Naive B cell (primary cell): Measurements from ENCODE around the gene IGFN1. TPM values are rescaled to one million over a fixed set of nuclear protein-coding genes. Genes with fewer than 3 reads are reported as not detected.

Source experiments
- ATAC-seq, 2 donors: fragments of 150-1000 bp; cut with Tn5 transposase; 2 replicates each; pipeline ENCODE4 v1.10.0; 2021; ENCODE audit warnings: low read depth in 2 of 2, mild to moderate bottlenecking in 2 of 2, moderate library complexity in 2 of 2
- DNase-seq: peaks from one replicate; pipeline ENCODE4 v3.0.0; 2022
- H3K27ac Mint-ChIP-seq, 6 donors: one replicate each; pipeline ENCODE4 v1.8.0; 2020 to 2022; ENCODE audit warnings: mild to moderate bottlenecking in 6 of 6, mixed read lengths in 6 of 6, moderate library complexity in 5 of 6, inconsistent platforms in 2 of 6
- H3K27me3 Mint-ChIP-seq, 3 donors: one replicate each; pipeline ENCODE4 v1.8.0; 2021 to 2022; ENCODE audit warnings: mixed read lengths in 3 of 3, mild to moderate bottlenecking in 1 of 3
- H3K36me3 Mint-ChIP-seq, 2 donors: one replicate each; pipeline ENCODE4 v1.8.0; 2020 to 2022; ENCODE audit warnings: mixed read lengths in 2 of 2, inconsistent platforms in 1 of 2, mild to moderate bottlenecking in 1 of 2
- H3K4me1 Mint-ChIP-seq, 3 donors: one replicate each; pipeline ENCODE4 v1.8.0; 2020 to 2022; ENCODE audit warnings: mixed read lengths in 3 of 3, inconsistent platforms in 1 of 3, mild to moderate bottlenecking in 1 of 3, moderate library complexity in 1 of 3
- H3K4me3 Mint-ChIP-seq, 8 donors: one replicate each; pipeline ENCODE4 v1.8.0; 2020 to 2022; ENCODE audit warnings: mild to moderate bottlenecking in 8 of 8, mixed read lengths in 8 of 8, moderate library complexity in 8 of 8, inconsistent platforms in 2 of 8
- H3K9me3 Mint-ChIP-seq, 7 donors: one replicate each; pipeline ENCODE4 v1.8.0; 2020 to 2022; ENCODE audit warnings: mixed read lengths in 7 of 7, mild to moderate bottlenecking in 5 of 7, inconsistent platforms in 2 of 7, moderate library complexity in 1 of 7
- polyA plus RNA-seq, 6 donors: library from polyadenylated mRNA; unstranded; fragments of 300-500 nt; fragmentation: Illumina TruSeq; gene quantifications; one replicate each; pipeline ENCODE4 v1.2.3, GENCODE V29; 2021; ENCODE audit warnings: low read depth in 6 of 6

Gene IGFN1
- polyA plus RNA-seq, 6 donors from 2014 or later = not detected

DNA sequence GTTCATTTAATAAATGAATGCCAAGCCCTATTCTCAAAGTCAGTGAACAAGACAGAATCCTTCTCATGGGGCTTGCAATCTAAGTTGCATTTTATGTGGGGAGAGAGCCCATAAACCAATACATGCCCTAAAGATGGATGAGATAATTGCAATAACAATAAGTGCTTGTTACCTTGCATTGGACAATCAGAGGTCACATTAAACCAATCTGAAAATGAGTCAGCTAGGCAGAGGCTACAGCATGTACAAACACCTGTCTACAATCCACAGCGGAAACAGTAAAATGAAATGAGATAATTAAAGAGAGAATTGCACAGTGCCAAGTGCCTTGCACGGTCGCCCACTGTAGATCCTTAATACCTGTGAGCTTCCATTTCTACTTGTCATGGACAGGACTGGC, 7.4 kb upstream of the IGFN1 start:
- Mint-ChIP-seq H3K4me1 (peaks cover 0 to 5% (median 4%) of the 10 kb centered on the region in 3 donors), H3K9me3 (peaks cover 5 to 18% (median 10%) of the 10 kb centered on the region in 7 donors), H3K4me3 (no peak overlapping the region), H3K27me3 (peaks cover 27 to 66% (median 55%) of the 10 kb centered on the region in 3 donors), H3K27ac (no peak overlapping the region), H3K36me3 (peaks cover 0 to 27% of the 10 kb centered on the region in 2 donors)
- ATAC-seq = no peak
- DNase-seq = no peak

GRCh38 chr1:201183753-201184152, 6.9 kb upstream of the IGFN1 start:
- Mint-ChIP-seq H3K36me3 (peaks cover 0 to 21% of the 10 kb centered on the region in 2 donors), H3K27me3 (peaks cover 27 to 61% (median 50%) of the 10 kb centered on the region in 3 donors), H3K4me1 (peaks cover 0 to 5% (median 4%) of the 10 kb centered on the region in 3 donors), H3K4me3 (no peak overlapping the region), H3K27ac (no peak overlapping the region), H3K9me3 (peaks cover 3 to 16% (median 6%) of the 10 kb centered on the region in 7 donors)
- ATAC-seq (no peak), DNase-seq (no peak)

- Mint-ChIP-seq H3K27ac (peak overlapping the region in 1 of 6 donors; percentile 73), H3K9me3 (peaks cover 0 to 8% (median 2%) of the 10 kb centered on the region in 7 donors), H3K4me1 (peaks cover 0 to 5% (median 4%) of the 10 kb centered on the region in 3 donors), H3K4me3 (no peak overlapping the region), H3K27me3 (peaks cover 30 to 61% (median 47%) of the 10 kb centered on the region in 3 donors), H3K36me3 (peaks cover 0 to 14% of the 10 kb centered on the region in 2 donors)
- DNase-seq = no peak
- no peak for ATAC-seq
These were observed 6.1 kb upstream of the IGFN1 start for GRCh38 chr1:201184307-201185122.

DNA sequence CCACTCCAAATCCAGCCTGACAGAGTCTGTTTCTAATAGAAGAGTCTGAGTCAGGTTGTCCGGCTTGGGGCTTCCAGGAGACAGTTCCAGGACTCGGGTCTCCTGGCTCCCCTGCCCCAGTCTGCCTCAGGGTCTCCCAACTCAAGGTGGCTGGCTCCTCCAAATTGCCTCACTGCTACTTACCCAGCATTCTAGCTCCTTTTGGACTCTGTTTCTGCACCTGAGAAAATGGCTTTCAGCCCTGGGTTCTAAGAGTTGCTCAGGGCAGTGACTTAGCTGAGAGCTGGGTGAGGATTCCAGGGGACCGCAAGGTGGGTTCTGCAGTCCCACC, 5.5 kb upstream of the IGFN1 start:
- H3K9me3 Mint-ChIP-seq = peaks cover 0 to 5% (median under 1%) of the 10 kb centered on the region in 7 donors
- H3K4me1 Mint-ChIP-seq = peaks cover 0 to 5% (median 4%) of the 10 kb centered on the region in 3 donors
- no peak for ATAC-seq
- DNase-seq = no peak
- H3K27ac Mint-ChIP-seq = peak overlapping the region in 1 of 6 donors; percentile 73
- peaks cover 0 to 8% of the 10 kb centered on the region in 2 donors for H3K36me3 Mint-ChIP-seq
- H3K27me3 Mint-ChIP-seq = peaks cover 30 to 61% (median 42%) of the 10 kb centered on the region in 3 donors
- H3K4me3 Mint-ChIP-seq = no peak overlapping the region

DNA sequence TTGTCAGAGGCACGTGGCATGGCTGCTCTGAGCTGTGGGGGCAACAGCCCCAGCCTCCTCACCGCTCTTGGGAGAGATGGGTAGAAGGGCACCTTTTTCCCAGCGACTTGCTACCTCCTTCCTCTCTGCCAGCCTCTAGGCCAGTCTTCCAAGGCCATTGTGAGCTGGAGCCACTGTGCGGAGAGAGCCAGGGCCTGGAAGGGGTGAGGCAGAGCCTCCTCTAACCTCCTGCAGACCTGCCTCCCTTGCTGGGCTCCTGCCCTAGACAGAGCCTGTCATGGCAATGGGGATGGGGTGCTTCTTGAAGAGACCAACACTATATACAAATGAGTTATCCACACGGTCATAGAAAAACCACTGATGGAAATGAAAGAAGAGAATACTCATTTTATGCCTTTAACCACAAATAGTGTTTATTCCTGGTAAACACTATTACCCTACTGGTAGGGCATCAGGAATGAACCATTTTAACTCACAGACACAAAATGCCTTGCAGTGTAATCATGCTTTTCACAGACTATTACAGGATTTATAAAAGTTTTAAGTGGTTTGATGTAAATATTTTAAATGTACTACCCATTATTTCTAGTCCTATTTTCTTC, 5.0 kb upstream of the IGFN1 start:
- peaks cover 28 to 63% (median 39%) of the 10 kb centered on the region in 3 donors for H3K27me3 Mint-ChIP-seq
- no peak overlapping the region for H3K4me3 Mint-ChIP-seq
- H3K9me3 Mint-ChIP-seq = peaks cover 0 to 5% (median 0%) of the 10 kb centered on the region in 7 donors
- no peak overlapping the region for H3K27ac Mint-ChIP-seq
- no peak for ATAC-seq
- H3K36me3 Mint-ChIP-seq = peaks cover 0 to 7% of the 10 kb centered on the region in 2 donors
- DNase-seq = no peak
- peaks cover 0 to 5% (median 4%) of the 10 kb centered on the region in 3 donors for H3K4me1 Mint-ChIP-seq

- H3K27ac Mint-ChIP-seq = no peak overlapping the region
- peaks cover 0 to 5% (median 4%) of the 10 kb centered on the region in 3 donors for H3K4me1 Mint-ChIP-seq
- DNase-seq (no peak), ATAC-seq (no peak)
- H3K27me3 Mint-ChIP-seq = peaks cover 28 to 63% (median 40%) of the 10 kb centered on the region in 3 donors
- no peak overlapping the region for H3K4me3 Mint-ChIP-seq
- H3K36me3 Mint-ChIP-seq = peaks cover 0 to 6% of the 10 kb centered on the region in 2 donors
- H3K9me3 Mint-ChIP-seq = peaks cover 0 to 5% (median 0%) of the 10 kb centered on the region in 7 donors
These were observed 4.4 kb upstream of the IGFN1 start for GRCh38 chr1:201186192-201186591.

- H3K9me3 Mint-ChIP-seq = no peaks in the 10 kb centered on the region
These were observed 1.5 kb upstream of the IGFN1 start for GRCh38 chr1:201189085-201189484.

DNA sequence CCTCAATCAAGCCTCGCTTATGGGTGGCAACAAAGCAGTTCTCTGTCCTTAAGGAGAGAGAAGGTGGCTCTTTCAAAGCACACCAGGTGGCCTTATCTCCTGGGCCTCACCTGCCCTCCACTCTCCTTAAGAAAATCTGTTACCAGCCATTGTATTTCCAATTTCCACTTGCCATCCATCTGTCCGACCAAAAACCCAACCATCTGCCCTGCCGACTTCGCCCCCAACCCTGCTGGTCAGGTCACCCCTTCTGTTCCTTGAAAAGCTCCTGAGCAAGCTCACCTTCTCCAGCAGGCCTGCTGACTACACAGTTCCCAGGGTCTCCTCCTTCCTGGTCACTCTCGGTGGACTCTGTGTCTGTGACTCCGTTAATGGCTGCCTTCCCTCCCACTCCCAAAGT, 619 bp upstream of the IGFN1 start:
- Mint-ChIP-seq H3K9me3 (no peaks in the 10 kb centered on the region), H3K27me3 (peaks cover 28 to 49% (median 34%) of the 10 kb centered on the region in 3 donors), H3K4me1 (no peaks in the 10 kb centered on the region), H3K36me3 (no peaks in the 10 kb centered on the region), H3K4me3 (no peak overlapping the region), H3K27ac (peak overlapping the region in 1 of 6 donors; percentile 60)
- no peak for ATAC-seq
- no peak for DNase-seq

More at GRCh38 chr1:201189085-201189484, 1.5 kb upstream of the IGFN1 start:
- ATAC-seq (no peak), DNase-seq (no peak)
- Mint-ChIP-seq H3K27ac (no peak overlapping the region), H3K4me3 (no peak overlapping the region), H3K36me3 (no peaks in the 10 kb centered on the region), H3K4me1 (no peaks in the 10 kb centered on the region), H3K27me3 (peaks cover 32 to 58% (median 41%) of the 10 kb centered on the region in 3 donors)

- H3K27ac Mint-ChIP-seq = no peak overlapping the region
- ATAC-seq = no peak
- no peaks in the 10 kb centered on the region for H3K9me3 Mint-ChIP-seq
- H3K4me1 Mint-ChIP-seq = no peaks in the 10 kb centered on the region
- peaks cover 27 to 54% (median 29%) of the 10 kb centered on the region in 3 donors for H3K27me3 Mint-ChIP-seq
- no peak overlapping the region for H3K4me3 Mint-ChIP-seq
- DNase-seq = no peak
- H3K36me3 Mint-ChIP-seq = no peaks in the 10 kb centered on the region
These were observed 1.1 kb downstream of the IGFN1 start for GRCh38 chr1:201191653-201192260.

DNA sequence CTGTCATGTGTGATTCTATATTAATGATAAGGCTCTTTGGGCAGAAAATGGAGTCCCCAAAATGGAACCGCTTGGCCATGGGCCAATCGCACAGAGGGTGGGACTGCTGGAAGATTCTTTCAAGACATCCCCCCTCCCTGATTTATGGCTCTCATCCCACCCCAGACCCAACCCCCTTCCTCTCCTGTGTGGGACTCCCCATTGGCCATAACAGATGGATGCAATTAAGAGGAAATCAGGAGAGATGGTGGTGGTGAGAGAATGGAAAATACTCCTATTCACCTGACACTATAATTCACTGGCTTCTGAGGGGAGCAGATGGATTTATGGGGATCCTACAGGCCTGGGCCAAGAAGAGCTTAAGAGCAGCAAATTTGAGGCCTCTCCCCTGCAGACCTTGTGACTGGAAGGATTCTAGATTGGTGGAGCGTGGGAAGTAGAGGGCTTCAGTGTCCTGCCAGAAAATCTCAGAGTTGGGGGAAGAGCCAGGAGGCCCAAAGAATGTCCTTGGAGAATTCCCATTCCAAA, 1.7 kb downstream of the IGFN1 start:
- peak overlapping the region in 1 of 8 donors; percentile 22 for H3K4me3 Mint-ChIP-seq
- H3K27me3 Mint-ChIP-seq = peaks cover 27 to 50% (median 29%) of the 10 kb centered on the region in 3 donors
- H3K4me1 Mint-ChIP-seq = no peaks in the 10 kb centered on the region
- peak overlapping the region in 1 of 6 donors; percentile 53 for H3K27ac Mint-ChIP-seq
- H3K9me3 Mint-ChIP-seq = no peaks in the 10 kb centered on the region
- DNase-seq (no peak), ATAC-seq (no peak)
- H3K36me3 Mint-ChIP-seq = no peaks in the 10 kb centered on the region

GRCh38 chr1:201194046-201194445, 3.4 kb downstream of the IGFN1 start:
- Mint-ChIP-seq H3K4me1 (no peaks in the 10 kb centered on the region), H3K9me3 (no peaks in the 10 kb centered on the region), H3K4me3 (no peak overlapping the region), H3K36me3 (no peaks in the 10 kb centered on the region), H3K27ac (no peak overlapping the region), H3K27me3 (peaks cover 27 to 41% (median 28%) of the 10 kb centered on the region in 3 donors)
- DNase-seq (no peak), ATAC-seq (no peak)

GRCh38 chr1:201198598-201198997, 8.0 kb downstream of the IGFN1 start:
- Mint-ChIP-seq H3K27me3 (peaks cover 7 to 24% (median 9%) of the 10 kb centered on the region in 3 donors), H3K4me3 (no peak overlapping the region), H3K9me3 (no peaks in the 10 kb centered on the region), H3K36me3 (no peaks in the 10 kb centered on the region), H3K27ac (no peak overlapping the region), H3K4me1 (no peaks in the 10 kb centered on the region)
- DNase-seq (no peak), ATAC-seq (no peak)

- ATAC-seq (no peak), DNase-seq (no peak)
- Mint-ChIP-seq H3K27ac (no peak overlapping the region), H3K36me3 (no peaks in the 10 kb centered on the region), H3K27me3 (peaks cover 22 to 57% (median 54%) of the 10 kb centered on the region in 3 donors), H3K4me3 (no peak overlapping the region), H3K9me3 (no peaks in the 10 kb centered on the region), H3K4me1 (no peaks in the 10 kb centered on the region)
These were observed 14.4 kb downstream of the IGFN1 start for GRCh38 chr1:201205036-201205435.
